ENCODE measurements around the gene SCYL2. TPM values are rescaled to one million over a fixed set of nuclear protein-coding genes. Genes with fewer than 3 reads are reported as not detected.
"Not testable (repeated sequence)": the region's sequence is repeated elsewhere in the genome, so short reads cannot be mapped to it uniquely, and the experiment has no call there.

Gene SCYL2
- total RNA-seq, 1 experiment from 2014 or later = 35.8 TPM

DNA sequence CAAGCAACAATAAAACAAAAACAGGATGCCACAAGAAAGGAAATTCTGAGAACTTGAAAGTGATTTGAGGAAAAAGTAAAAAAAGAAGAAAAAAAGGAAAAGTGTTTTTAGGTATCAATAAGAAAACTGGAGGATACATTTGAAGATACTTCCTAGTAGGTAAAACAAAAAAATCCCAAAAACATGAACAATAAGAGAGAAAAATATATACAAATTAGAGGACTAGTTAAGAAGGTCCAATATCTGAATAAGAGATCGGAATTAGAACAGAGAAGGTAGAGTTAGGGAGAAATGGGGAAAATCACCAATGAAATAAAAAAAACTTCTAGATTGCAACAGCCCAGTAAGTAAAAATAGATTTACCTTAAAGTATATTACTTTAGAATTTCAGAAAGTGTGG, 8.8 kb upstream of the SCYL2 start:
- ChIA-PET CTCF (no interaction called here), POLR2A (ENCODE audit: unreplicated experiment) (no interaction called here)
- H2AFZ ChIP-seq (ENCODE audit: low read length) = no peak overlapping the region
- H3K27me3 ChIP-seq (ENCODE audit: low read length) = no peaks in the 10 kb centered on the region
- no peak for ATAC-seq
- no peaks in the 10 kb centered on the region for H3F3A ChIP-seq (ENCODE audit: low read length, unreplicated experiment)
- no peaks in the 10 kb centered on the region for H4K20me1 ChIP-seq (ENCODE audit: low read length)
- intact Hi-C loops (cut with micrococcal nuclease) = no loop called here
- TF ChIP-seq EZH2phosphoT487 (IDR thresholded peaks at IDR 0.05; ENCODE audit: borderline replicate concordance, low read length) (no peak), EZH2 (IDR thresholded peaks at IDR 0.05; ENCODE audit: low read length, unreplicated experiment) (no peak)
- TF ChIP-seq, protein P1, sequence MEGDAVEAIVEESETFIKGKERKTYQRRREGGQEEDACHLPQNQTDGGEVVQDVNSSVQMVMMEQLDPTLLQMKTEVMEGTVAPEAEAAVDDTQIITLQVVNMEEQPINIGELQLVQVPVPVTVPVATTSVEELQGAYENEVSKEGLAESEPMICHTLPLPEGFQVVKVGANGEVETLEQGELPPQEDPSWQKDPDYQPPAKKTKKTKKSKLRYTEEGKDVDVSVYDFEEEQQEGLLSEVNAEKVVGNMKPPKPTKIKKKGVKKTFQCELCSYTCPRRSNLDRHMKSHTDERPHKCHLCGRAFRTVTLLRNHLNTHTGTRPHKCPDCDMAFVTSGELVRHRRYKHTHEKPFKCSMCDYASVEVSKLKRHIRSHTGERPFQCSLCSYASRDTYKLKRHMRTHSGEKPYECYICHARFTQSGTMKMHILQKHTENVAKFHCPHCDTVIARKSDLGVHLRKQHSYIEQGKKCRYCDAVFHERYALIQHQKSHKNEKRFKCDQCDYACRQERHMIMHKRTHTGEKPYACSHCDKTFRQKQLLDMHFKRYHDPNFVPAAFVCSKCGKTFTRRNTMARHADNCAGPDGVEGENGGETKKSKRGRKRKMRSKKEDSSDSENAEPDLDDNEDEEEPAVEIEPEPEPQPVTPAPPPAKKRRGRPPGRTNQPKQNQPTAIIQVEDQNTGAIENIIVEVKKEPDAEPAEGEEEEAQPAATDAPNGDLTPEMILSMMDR (conservative IDR thresholded peaks at IDR 0.05; ENCODE audit: low read depth, low read length) = no peak
- no peak for DNase-seq
- no peak overlapping the region for H3K27ac ChIP-seq (ENCODE audit: low read length)
- no peaks in the 10 kb centered on the region for H3K9me3 ChIP-seq (ENCODE audit: low read length)
- H3K4me1 ChIP-seq (ENCODE audit: insufficient read depth, low read length) = no peaks in the 10 kb centered on the region
- no TSS peak for BruUV-seq (replicated peaks)
- no peaks in the 10 kb centered on the region for H3K79me2 ChIP-seq (ENCODE audit: low read length)
- H3K9me2 ChIP-seq (replicated peaks; ENCODE audit: low read length) = no peaks in the 10 kb centered on the region
- no peak overlapping the region for H3K4me3 ChIP-seq (ENCODE audit: low read length)
- H3K36me3 ChIP-seq (ENCODE audit: low read depth, low read length) = no peaks in the 10 kb centered on the region
- H3K9ac ChIP-seq (ENCODE audit: low read length) = no peak overlapping the region
- H3K4me2 ChIP-seq (ENCODE audit: low read length) = no peak overlapping the region

DNA sequence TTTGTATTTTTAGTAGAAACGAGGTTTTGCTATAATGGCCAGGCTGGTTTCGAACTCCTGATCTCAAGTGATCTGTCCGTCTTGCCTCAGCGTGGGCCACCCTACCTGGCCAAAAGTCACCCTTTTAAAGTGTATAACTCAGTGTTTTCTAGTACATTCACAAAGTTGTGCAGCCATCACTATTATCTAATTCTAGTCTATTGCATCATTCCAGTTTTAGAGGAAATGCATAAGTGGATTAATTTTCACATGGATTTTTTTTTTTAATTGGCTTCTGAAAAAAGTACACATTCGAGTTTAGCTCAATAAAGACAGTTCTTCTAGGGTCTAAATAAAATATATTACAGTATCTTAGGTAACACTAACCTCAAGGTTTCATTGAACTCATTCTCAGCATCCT, 3.8 kb upstream of the SCYL2 start:
- ChIA-PET CTCF (no interaction called here), POLR2A (ENCODE audit: unreplicated experiment) (no interaction called here)
- H3K9me3 ChIP-seq (ENCODE audit: low read length) = no peaks in the 10 kb centered on the region
- H3K79me2 ChIP-seq (ENCODE audit: low read length) = peaks cover 9% of the 10 kb centered on the region
- no peaks in the 10 kb centered on the region for H3K36me3 ChIP-seq (ENCODE audit: low read depth, low read length)
- H3F3A ChIP-seq (ENCODE audit: low read length, unreplicated experiment) = no peaks in the 10 kb centered on the region
- H4K20me1 ChIP-seq (ENCODE audit: low read length) = no peaks in the 10 kb centered on the region
- H2AFZ ChIP-seq (ENCODE audit: low read length) = no peak overlapping the region
- peaks cover 4% of the 10 kb centered on the region; the same call in 1 of the 2 replicates for H3K4me1 ChIP-seq (ENCODE audit: insufficient read depth, low read length)
- TF ChIP-seq EZH2phosphoT487 (IDR thresholded peaks at IDR 0.05; ENCODE audit: borderline replicate concordance, low read length) = no peak
- TF ChIP-seq EZH2 (IDR thresholded peaks at IDR 0.05; ENCODE audit: low read length, unreplicated experiment) = no peak
- H3K9me2 ChIP-seq (replicated peaks; ENCODE audit: low read length) = no peaks in the 10 kb centered on the region
- H3K27ac ChIP-seq (ENCODE audit: low read length) = no peak overlapping the region
- H3K27me3 ChIP-seq (ENCODE audit: low read length) = no peaks in the 10 kb centered on the region
- H3K9ac ChIP-seq (ENCODE audit: low read length) = no peak overlapping the region
- H3K4me3 ChIP-seq (ENCODE audit: low read length) = no peak overlapping the region
- intact Hi-C loops (cut with micrococcal nuclease) = no loop called here
- no peak overlapping the region for H3K4me2 ChIP-seq (ENCODE audit: low read length)
- ATAC-seq = no peak
- no peak for DNase-seq
- no TSS peak for BruUV-seq (replicated peaks)

DNA sequence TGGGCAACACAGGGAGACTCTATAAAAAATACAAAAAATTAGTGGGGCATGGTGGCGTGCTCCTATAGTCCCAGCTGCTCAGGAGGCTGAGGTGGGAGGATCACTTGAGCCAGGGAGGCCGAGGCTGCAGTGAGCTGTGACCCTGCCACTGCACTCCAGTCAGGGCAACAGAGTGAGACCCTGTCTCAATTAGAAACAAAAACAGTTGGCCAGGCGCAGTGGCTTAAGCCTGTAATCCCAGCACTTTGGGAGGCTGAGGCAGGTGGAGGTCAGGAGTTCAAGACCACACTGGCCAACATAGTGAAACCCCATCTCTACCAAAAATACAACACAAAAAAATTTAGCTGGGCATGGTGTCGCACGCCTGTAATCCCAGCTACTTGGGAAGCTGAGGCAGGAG, 1.9 kb upstream of the SCYL2 start:
- ATAC-seq; H3K9ac ChIP-seq (ENCODE audit: low read length); POLR2A ChIA-PET (ENCODE audit: unreplicated experiment); H3K4me3 ChIP-seq (ENCODE audit: low read length); DNase-seq; H3K9me2 ChIP-seq (replicated peaks; ENCODE audit: low read length); H3K27ac ChIP-seq (ENCODE audit: low read length); H3F3A ChIP-seq (ENCODE audit: low read length, unreplicated experiment); H3K36me3 ChIP-seq (ENCODE audit: low read depth, low read length); H3K4me2 ChIP-seq (ENCODE audit: low read length); BruUV-seq (replicated peaks); CTCF ChIA-PET; H3K9me3 ChIP-seq (ENCODE audit: low read length); H2AFZ ChIP-seq (ENCODE audit: low read length); intact Hi-C loops (cut with micrococcal nuclease); H3K27me3 ChIP-seq (ENCODE audit: low read length): not testable (repeated sequence)
- peaks cover 13% of the 10 kb centered on the region for H4K20me1 ChIP-seq (ENCODE audit: low read length)
- peaks cover 29% of the 10 kb centered on the region for H3K79me2 ChIP-seq (ENCODE audit: low read length)
- H3K4me1 ChIP-seq (ENCODE audit: insufficient read depth, low read length) = peaks cover 17% of the 10 kb centered on the region
